ENCODE results near the gene NUDT16L1.

Gene NUDT16L1

DNA sequence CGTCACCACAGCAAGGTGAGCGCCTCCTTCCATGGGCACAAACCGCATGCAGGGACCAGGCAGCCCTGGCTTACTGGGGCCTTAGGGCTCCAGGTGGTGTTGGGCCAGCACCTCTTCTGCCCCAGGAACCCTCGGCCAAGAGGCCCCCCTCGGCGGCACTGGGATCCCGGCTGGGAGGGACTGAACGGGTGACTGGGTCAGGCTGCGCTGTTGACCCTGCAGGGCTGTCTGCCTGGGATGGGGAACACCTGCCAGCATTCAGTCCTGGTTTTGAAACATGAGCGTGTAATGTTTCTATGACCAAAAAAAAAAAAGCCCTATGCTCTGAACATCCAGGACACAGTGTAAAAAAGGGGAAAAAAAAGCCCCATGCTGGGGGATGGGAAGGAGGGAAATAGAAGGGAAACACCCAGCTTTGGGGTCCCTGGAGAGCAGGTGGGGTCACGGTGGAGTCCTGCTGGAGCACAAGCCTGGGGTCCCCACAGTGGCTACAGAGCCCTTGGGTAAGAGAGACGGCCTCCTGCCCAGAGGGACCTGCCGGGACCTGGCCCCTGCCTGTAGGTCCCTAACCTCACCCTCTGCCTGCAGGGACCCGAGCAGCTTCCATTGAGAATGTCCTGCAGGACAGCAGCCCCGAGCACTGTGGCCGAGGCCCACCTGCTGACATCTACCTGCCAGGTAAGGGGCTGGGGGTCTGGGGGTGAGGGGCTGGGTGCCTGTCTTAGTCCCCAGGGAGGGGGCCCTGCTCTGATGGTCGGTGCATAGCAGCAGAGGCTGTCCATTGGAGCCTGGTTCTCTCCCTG is 9.9 kb upstream of the NUDT16L1 start:
- no peak for DNase-seq

DNA sequence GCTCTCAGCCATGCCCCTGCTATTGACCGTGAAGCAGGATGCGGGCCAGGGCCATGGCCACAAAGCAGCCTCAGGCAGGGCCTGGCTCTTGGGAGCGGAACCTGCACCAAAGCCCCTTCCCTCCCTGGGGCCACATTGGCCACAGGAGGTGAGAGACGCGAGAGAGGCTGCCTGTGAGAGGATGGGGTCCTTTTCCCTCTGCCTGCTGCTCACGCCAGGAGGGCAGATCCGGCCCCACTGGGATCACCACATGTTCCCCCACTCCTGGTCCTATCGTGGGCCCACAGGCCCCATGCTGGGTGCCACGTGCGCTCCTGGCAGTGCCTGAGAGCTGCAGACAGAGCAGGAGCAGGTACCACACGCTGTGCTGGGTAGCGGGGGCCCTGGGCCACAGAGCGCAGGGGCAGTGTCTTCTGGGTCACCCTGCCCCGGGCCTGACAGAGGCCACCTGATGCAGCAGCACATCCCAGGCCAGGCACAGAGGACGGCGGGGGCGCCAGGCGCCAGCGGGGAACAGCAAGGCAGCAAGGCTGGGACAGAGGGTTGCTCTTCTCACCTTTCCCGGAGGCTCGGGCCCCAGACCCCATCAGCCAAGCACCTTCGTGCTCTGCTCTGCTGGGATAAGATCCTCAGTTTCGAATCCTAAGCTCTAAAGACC is 9.2 kb upstream of the NUDT16L1 start:
- DNase-seq = no peak

DNA sequence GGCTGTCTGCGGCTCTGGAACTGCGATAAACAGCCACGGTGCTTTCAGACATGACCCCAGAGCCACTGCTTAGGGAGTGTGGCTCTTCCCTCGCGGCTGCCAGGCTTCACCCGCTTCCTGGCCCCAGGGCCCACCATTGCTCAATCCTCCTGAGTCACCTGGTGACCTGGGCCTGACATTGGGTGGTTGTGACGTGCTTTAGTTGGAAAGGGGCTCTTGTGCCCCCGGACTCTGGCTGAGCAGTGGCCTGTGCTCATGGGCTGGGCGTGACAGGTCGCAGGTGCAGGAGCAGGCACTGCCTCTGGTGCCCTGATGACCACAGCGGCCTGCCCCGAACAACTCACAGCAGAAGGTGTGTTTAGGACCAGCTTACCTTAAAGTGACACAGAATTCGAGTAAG is 8.6 kb upstream of the NUDT16L1 start:
- DNase-seq = no peak

DNA sequence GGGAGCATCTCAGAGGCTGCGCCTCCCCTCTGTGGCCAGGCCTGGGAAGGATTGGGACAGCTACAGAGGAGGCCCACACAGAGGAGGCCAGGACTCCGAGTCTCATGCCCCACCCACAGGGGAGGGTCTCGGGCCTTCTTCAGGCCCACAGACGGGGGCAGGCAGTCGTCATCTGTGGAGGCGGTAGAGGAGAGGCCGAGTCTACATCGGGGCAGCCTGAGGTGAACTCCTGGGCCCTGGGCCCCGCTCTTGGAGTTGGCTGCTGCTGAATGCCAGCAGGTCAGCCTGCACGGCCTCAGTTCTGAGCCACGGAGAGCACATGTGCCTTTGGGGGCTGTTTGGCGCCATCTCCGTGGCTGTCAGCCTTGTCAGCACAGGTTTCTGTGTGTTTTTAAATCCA is 8.1 kb upstream of the NUDT16L1 start:
- no peak for DNase-seq

DNA sequence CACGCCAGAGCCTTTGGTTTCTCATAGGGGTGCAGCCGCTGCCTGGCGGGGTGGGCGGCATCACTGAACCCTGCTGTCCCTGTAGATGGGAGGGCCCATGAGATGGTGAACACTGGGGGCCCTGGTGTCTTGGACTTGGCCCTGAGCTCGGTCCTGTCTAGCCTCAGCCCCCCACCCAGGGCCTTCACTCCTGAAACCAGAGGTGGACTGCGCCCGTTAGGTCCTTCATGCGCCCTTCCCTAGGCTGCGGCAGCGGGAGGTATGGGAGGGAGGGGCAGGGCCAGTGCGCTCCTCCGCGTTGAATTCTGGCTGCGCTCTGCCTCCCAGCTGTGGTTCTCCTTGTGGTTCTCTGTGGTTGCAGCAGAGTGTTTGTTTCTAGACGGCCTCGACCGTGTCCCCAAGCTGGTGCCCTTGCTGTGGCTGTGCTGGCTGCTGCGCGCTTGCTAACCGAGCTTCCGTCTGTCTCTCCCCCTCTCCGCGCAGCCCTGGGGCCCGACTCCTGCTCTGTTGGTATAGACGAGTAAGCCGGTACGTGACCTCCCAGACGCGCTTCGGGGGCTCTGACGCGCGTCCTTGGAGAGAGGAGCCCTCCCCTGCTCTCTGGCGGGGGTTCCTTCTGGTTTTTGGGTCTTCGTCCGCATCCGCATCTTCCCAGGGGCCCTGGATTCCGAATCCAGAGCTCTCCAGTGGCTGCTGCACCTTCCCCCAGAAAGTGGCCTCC is 7.4 kb upstream of the NUDT16L1 start:
- no peak for DNase-seq

DNA sequence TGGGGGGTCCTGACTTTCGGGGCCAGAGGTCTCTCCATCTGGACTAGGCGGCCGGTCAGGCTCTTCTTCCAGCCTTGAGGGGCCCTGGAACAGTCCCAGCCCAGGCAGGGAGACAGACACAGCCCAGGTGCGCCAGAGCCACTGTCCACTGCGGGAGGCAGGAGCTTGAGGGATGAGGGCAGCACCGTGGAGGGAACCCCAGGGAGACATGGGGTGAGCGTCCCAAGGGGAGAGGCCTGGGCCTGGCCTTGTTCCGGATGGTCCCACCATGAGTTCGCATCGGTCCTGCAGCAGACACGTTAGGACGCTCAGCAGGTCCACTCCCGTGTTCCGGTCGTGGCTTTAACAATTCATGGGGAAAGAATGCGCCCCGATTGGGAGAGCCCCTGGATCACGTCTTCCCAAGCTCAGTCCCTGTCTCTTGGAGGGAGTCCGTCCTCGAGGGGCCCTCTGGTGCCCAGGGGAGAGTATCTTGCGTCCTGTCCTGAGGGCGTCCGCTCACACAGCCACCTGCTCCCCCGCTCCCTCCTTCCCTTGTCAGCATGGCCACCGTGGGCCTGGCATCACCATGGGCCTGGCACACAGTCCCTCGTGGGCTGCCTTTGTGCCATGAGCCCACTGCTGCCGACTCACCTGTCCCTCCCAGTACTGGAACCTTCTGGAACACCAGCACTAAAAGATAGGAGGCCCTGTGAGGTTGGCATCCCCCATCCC is 6.7 kb upstream of the NUDT16L1 start:
- no peak for DNase-seq

DNA sequence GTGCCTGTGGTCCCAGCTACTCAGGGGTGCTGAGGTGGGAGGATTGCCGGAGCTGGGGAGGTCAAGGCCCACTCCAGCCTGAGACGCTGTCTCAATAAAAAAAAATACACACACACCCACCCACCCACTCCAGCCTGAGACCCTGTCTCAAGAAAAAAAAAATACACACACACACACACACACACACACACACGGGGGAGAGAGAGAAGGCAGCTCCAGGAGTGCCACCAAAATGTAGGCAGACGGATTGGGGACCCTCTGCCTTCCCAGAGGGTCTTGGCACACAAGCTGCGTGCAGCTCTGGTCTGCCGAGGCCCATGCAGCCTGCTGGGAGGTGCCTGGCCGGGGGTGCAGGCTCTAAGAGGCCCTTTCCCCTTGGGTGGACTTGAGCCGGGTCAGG is 5.9 kb upstream of the NUDT16L1 start:
- no peak for DNase-seq

DNA sequence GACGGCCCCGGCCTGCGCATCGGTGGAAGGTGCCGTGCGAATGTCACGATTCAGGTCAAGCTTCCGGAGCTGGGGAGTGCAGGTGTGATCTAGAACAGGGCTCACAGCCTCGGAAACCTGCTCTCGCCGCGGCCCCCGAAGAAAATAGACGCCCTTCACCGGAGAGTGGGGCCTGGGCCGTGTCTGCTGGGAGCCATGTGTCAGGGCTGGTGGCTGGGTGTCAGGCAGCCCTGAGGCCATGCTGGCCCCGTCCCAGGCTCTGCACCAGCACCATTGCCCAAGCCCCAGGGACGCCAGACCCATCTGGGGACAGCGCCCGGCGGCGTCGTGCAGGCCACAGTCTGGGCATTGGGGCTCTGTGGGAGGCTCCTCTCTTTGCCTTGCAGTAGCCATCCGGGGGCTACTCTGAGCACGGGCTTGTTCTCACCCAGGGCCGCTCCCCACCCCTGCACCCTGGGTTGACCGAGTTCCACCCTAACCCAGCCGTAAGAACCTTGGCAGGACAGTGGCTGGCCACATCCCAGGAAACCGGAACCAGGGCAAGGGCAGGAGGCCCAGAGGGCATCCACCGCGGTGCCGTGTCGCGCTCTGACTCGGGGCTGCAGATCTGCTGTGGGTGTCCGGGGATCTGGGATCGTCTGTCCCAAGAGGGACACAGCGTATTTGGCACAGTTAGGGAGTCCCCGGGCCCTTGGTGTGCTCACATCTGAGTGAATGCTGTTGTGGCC is 5.3 kb upstream of the NUDT16L1 start:
- DNase-seq = no peak

DNA sequence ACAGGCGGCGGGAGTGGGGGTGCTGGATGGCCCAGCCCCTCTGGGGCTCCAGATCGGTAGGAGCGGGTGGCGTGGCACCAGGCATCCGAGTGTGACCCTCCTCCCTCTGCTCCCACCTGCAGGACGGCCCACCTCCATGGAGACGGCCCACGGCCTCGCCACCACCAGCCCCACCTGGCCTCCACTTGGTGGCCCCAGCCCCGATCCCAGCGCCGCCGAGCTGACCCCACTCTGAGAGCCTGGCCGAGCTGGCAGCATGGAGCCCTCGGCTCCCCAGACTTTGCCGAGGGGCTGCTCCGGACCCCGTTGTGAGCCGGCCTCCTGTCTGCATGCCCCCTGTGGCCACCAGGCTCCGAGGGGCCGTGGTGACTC is 4.7 kb upstream of the NUDT16L1 start:
- no peak for DNase-seq

DNA sequence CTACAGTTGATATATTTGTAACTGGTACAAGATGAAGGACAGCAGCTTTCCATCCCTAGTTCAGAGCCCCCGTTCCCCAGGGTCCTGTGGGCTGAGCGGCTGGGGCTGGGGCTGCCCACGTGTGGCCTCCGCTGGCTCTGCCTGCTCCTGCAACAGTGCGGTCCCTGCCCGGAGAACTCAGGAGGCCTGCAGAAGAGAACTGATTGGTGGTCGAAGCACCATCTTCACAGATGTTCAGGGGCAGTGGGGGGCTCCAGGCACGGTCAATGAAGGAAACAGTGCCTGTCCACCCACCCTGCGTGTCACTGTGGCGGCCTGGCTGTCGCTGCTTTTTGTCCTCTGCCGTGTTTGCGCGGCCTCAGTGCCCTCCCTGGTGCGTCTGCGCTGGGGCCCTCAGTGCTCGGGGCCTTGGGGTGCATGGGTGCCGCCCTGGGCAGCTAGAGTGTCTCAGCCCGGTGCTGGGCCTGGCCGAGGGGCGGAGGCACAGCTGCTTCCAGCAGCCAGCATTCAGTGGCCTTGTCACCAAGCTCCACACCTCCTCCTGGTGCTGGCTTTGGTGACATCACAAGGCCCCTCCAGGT is 4.2 kb upstream of the NUDT16L1 start:
- DNase-seq = no peak

DNA sequence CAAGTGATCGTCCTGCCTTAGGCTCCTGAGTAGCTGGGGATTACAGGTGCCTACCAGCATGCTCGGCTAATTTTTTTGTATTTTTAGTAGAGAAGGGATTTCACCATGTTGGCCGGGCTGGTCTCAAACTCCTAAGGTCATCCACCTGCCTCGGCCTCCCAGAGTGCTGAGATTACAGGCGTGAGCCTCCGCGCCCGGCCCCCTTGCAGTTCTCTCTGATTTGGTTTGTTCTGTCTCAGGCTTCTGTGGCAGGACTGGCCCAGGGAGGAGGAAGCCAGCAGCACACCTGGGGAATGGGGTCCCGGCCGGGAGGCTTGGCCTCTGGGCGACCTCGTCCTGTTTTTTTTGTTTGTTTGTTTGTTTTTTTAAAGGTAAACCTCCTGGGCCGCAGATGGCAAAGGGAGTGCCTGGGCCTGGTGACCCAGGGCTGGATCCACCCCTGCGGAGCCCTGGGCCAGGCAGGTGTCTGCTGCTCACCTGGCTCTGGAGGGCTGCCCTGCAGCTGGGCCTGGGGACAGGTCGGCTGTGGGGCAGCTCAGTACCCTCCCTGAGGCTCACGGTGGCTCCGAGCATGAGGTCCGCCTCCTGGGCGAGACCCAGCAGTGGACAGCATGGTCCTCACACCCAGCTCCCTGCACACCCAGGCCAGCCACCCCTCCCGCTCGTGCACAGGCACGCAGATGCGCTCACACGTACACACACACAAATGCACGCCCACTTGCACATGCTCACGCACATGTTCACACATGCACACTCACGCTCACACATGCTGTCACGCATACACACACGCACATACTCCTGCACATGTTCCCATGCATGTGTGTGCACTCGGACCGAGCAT is 3.3 kb upstream of the NUDT16L1 start:
- DNase-seq = no peak

DNA sequence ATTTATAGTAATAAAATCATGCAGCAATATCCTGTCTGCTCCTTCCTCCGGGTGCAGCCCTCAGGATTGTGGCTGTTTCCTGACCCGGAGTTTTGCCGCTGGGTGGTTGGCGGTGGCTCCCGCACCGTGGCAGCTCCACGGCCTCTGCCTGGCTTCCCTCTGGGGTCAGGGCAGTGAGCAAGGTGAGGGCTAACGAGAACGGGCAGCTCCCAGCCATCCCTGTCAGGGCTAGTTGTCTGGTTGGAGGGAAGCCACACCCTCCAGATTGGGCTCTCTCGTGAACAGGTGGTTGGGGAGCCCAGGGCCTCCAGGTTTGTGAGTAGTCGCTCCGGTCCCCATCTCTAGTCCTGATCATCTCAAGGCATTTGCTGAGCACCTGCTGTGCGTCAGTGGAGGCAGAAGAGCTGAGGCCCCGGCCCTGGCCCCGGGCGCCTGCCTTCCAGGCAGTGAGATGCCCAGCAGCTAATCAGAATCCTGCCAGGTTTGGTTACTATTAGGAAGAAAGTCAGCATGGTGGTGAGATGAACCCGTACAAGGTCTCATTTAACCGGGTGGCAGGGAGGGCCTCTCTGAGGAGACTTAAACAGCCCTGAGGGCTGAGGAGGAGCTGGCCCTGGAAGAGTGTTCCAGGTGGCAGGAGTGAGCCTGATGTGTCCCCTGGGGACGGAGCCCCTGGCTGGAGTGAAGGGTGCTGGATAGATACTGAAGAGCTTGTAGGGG is 2.3 kb upstream of the NUDT16L1 start:
- no peak for DNase-seq

DNA sequence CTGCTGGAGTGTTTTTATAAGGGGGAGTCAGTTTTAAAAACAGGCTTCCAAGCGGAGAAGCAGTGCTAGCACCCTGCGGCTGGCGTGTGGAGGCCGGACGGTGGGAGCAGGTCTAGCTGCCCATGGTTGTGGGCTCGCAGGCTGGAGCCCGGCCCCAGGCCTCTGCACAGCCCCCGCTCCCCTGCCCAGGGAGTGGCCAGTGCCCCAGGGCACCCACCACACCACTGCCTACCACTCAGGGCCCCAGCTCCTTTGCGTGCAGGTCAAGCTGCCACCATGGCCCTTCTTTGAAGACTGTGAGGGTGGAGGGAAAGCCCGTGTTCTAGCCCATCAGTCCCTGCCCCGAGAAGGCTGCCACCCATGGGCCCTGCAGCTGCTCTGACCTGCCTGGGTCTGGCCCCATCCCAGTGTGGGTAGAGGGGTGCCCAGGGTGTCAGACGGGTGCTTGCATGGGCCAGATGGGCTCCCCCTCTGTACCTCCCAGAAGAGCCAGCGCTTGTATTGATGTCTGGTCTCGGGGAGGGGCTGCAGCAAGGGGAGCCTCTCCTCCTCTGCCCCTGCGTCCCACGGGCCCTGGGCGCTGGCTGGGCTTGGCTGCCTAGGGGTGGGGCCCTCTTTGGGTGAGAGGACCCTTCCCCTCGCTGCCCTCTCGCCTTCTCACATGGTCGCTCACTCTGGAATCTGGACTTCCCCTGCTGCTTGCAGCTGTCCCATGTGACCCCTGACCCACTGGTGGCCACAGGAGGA is 1.5 kb upstream of the NUDT16L1 start:
- DNase-seq = no peak

DNA sequence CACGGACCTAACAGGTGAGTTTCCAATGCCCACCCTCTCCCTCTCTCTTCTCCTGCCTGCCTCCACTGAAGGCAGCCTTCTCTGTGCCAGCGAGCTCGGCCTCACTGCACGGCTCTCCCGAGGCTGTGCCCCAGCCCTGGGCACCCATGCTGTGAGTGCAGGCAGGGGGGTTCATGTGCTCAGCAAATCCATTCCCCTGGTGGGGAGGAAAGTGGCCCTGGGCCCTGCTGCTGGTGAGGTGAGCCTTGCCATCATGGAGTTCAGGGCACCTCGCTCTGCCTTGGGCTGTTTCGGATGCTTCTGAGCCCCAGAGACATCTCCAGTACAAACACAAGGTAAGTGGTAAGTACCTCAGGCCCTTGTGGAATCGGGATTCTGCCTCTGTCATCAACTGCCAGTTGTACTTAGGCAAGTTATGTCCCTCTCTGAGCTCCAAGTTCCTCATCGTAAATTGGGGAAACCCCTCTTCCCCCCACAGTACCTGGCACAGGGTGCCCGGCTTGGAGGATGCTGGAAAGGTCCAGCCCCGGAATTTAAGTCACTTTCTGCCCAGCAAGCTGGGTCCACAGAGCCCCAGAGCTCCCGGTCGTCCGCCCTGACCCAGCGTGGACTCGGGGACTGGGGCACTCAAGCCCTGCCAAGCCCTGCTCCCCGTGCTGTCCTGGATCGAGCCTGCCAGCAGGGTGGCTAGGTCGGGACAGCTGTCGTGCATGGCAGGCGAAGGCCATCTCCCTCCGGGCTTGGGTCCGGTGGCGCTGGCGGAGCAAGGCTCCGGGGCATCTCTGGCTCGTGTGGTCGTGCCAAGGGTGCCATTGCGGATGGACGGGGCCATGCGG is 684 bp upstream of the NUDT16L1 start:
- DNase-seq = no peak

DNA sequence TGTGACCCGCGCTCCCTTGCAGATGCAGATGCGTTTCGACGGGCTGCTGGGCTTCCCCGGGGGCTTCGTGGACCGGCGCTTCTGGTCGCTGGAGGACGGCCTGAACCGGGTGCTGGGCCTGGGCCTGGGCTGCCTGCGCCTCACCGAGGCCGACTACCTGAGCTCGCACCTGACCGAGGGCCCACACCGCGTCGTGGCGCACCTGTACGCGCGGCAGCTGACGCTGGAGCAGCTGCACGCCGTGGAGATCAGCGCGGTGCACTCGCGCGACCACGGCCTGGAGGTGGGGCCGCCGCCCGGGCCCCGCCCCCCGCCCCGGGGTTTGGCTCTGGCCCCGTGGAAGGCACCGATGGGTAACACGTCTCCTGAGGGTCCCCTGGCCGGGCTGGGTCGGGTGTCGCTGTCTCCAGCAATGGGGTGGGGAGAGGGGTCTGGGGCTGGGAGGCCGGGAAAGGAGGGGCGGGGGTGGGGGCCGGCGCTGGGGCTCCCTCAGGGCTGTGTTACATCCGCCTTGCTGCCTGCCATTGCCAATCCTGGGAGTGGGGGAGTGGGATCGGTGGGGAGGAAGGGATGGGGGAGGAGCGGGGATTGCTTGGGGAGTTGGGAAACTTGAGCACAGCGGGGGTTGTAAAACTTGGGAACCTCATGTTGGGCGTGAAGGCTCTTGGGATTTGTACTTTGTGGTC is 737 bp downstream of the NUDT16L1 start:
- DNase-seq = peak; percentile 59

DNA sequence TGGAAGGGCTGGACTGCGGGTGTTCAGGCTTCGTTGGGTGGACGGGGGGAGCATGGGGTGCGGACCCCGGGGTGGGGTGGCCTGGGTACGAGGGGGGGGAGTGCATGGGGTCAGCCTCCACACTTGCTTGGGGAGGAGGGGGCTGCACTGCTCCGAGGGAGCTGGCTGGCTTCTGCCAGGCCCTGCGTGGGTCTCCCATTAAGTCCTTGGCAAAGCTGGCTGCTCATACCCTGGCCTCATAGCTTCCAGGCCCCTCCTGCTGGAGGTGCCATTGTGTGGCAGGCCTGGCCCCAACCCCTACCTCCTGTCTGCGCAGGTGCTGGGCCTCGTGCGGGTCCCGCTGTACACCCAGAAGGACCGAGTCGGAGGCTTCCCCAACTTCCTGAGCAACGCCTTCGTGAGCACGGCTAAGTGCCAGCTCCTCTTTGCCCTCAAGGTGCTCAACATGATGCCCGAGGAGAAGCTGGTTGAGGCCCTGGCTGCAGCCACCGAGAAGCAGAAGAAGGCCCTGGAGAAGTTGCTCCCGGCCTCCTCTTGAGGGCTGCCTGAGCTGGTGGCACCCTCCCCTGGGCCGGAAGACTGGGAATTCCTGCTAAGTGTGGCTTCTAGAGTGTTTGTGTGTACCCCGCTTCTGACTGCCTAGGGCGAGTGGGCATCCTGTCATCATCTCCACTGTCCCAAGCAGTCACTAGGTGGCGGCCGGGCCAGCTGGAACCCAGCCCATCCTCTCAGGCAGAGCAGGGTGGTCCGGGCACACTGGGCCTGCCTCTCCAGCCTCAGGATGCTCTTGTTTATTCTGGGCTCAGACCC is 1.5 kb downstream of the NUDT16L1 start:
- DNase-seq = no peak

DNA sequence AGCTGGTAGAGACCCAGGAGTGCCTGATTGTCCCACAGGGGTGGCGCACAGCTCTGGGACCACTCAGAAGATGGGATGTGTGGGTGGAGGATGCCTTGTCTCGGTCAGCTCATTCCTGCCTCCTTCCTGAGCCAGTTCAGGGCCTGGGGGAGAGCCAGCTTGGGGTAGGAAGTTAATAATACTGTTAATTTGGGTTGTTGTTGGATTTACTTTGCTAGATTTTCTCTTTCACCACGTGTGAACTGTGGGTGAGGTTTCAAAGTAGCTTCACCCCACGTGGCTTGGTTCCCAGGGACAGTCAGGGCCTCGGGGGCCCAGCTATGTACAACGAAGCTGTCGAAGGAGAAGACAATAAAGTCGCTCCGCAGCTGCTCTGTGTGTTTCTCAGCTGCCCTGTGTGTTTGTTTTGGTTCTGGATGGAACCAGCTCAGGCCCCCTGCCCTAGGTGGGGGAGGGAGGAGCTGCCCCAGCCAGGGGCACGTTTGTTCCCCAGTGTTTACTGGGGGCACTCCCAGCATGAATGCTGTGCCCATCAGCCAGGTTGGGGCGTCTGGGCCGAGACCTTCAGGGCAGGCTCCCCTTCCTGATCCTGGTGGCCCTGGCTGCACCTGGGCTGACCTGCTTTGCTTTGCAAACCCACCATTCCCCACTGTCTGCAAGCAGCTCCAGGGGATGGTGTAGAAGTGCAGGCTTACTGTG is 2.3 kb downstream of the NUDT16L1 start:
- no peak for DNase-seq
